GM19351 (cell line): ENCODE results near the gene POLR2J.

Experiments
- ATAC-seq: cut with Tn5 transposase; IDR thresholded peaks from one replicate; pipeline ENCODE4 v1.9.1; 2021; ENCODE audit warnings: mild to moderate bottlenecking, moderate library complexity; ENCODE audit not compliant: unreplicated experiment

POLR2J gene

DNA sequence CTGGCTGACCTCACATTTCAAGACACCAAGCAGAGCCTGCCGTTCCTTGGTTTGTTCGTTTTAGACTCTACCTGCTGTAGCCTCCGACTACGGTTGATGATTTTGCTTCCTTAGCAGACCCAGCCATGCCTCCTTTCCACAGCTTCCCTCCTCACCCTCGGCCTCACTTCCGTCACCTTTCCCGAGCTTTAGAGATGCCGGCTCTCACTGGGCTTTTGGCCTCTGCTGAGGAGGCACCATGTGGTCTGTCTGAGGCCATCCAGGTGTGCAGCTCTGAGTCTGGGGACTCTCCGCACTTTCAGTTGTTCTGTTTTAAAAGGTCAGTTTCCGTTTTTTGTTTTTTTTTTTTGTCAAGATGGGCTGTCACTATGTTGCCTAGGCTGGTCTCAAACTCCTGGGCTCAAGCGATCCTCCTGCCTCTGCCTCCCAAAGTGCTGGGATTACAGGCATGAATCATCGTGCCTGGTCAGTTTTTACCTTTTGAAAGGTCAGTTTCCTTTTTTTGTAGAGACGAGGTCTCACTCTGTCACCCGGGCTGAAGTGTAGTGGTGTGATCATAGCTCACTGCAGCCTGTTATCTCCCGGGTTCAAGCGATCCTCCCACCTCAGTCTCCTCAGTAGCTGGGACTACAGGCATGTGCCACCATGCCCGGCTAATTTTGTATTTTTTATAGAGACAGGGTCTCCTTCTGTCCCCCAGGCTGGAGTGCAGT is 33.6 kb downstream of the POLR2J start:
- ATAC-seq = peak; percentile 56

- no peak for ATAC-seq
Observed at GRCh38 chr7:102439963-102440795, 38.5 kb downstream of the POLR2J start.

- no peak for ATAC-seq
Observed at GRCh38 chr7:102436118-102436517, 42.6 kb downstream of the POLR2J start.

DNA sequence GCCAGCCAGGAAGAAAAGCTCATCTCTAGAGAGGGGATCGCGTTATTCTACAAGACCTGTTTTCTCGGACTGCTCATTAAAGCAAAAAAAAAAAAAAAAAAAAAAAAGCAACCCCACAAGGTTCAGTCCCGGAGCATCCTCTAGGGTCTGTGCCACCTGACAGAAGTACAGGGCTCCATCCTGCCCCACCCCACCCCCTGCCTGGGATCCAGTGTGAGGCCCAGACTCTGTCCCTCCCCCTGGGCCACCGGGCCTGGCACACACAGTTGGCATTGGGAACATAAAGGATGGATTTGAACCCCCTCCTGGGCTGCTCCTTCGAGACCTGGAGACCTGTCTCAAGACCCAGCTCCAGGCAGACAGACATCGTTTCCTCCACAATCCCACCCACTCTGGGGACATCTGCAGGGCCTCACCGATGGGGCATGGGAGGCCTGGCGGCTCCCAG is 44.7 kb downstream of the POLR2J start:
- ATAC-seq = no peak

GRCh38 chr7:102433219-102434038 is 45.3 kb downstream of the POLR2J start, which contains the start of gene ORAI2:
ORAI2 (plus strand) TSS chr7:102433575; CDS start chr7:102438957, 5,382 bp downstream.
- ATAC-seq = peak; percentile 55

DNA sequence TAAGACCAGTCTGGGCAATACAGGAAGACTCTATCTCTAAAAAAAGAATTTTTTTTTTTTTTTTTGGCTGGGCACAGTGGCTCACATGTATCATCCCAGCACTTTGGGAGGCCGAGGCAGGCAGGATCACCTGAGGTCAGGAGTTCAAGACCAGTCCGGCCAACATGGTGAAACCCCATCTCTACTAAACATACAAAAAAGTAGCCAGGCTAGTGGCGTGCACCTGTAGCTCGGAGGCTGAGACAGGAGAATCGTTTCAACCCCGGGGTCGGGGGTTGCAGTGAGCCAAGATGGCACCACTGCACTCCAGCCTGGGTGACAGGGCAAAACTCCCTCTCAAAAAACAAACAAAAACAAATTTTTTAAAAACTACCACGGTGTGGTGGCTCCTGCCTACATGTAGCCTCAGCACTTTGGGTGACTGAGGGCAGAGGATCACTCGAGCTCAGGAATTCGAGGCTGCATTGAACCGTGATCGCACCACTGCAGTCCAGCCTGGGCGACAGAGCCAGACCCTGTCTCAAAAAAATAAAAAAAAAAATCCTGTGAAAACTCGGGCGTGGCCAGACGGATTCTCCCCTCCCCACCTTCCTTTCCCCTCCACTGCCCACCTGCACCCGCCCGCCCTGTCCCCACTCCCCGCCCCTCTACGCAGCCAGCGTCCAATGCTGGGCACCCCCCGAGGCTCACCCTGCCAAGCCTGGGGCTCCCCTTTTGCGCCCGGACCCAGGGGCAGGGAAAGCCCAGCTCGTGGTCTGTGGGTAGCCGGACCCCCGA is 46.1 kb downstream of the POLR2J start:
- peak; percentile 29 for ATAC-seq

GRCh38 chr7:102431617-102432298 is 47.0 kb downstream of the POLR2J start:
- ATAC-seq = no peak

DNA sequence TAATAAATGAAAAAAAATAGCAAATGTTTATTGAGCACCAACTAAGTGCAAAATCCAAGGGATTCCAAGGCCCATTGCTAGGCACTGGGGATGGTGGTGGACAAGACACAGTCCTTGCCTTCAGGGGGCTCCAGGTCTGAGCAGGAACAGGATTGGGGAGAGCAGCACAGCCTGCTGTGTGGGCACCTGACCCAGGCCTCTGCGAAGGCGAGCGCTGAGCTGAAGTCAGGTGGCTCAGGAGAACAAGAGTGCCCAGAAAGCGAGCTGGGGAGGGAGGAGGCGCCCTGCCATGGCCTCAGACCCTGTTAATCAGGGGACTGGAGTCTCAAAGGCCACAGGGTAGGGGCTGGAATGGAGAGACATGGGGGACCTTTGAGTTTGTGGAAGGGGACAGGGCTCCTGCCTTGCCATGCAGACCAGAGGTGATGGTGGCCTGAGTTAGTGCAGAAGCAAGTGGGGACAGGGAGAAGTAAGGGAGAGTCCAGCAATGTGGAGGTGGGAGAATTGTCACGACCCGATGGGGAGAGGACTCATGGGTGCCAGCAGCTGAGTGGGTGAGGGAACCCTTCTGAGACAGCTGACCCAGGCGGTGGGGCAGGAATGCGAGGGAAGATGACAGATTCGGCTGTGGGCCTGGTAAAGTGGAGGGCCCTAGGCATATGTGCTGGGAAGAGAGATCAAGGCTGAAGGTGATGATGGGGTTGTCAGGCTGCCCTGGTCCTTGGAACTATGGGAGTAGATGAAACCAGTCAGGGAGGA is 49.4 kb downstream of the POLR2J start:
- ATAC-seq = no peak

GRCh38 chr7:102427019-102427405 is 51.7 kb downstream of the POLR2J start:
- ATAC-seq = no peak

DNA sequence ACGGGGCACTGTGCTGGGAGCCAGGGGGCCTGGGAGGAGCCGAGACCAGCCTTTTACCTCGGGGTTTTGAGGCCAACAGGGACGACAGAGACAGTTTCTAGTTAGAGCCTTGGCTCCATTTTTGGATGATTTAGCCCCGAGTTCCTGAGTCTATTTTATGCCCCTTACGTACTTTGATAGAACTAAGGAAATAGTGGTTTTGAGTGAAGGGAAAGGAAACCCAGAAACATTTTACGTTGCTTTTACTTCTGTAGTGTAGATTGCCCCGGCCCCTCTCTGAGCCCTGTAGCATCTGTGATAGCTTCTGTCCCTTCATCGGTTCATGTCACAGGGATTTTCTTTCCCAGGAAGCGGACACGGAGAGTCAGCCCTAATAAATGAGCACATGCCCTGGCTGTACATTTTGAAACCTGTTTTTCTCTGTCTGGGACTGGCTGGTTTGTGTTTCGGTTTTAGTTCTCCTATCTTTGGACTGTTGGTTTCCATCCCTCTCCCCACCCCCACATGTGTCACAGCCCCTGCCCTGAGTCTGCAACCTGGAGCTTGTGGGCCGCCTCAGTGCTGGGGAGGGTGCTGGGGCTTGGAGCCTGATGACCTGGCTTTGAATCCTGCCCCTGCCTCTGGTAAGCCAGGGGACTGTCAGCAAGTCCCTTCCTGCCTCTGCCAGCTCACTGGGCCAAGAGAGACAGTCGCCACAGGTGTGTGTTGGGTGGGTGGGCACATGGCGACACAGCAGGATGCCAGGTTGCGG is 52.3 kb downstream of the POLR2J start:
- ATAC-seq = peak; percentile 56

- peak; percentile 64 for ATAC-seq
Observed at GRCh38 chr7:102425639-102426267, 53.0 kb downstream of the POLR2J start.

- no peak for ATAC-seq
Observed at GRCh38 chr7:102424787-102425218, 53.9 kb downstream of the POLR2J start.

GRCh38 chr7:102424129-102424551 is 54.6 kb downstream of the POLR2J start:
- ATAC-seq = no peak
